Measurements from ENCODE around the gene THSD7B.

GRCh38 chr2:137262594-137262993 is 497.2 kb downstream of the THSD7B start:
- TF ChIP-seq POLR2AphosphoS5 (IDR thresholded peaks at IDR 0.05) (no peak), EZH2 (IDR thresholded peaks at IDR 0.05; ENCODE audit: borderline replicate concordance, insufficient read depth, low read length, poor library complexity, severe bottlenecking) (no peak), CTCF (IDR thresholded peaks at IDR 0.05; ENCODE audit: poor library complexity, severe bottlenecking) (no peak), REST (IDR thresholded peaks at IDR 0.05; ENCODE audit: borderline replicate concordance) (no peak), EP300 (conservative IDR thresholded peaks at IDR 0.05; ENCODE audit: poor library complexity, severe bottlenecking) (no peak), SMC3 (conservative IDR thresholded peaks at IDR 0.05; ENCODE audit: poor library complexity) (no peak), MXI1 (conservative IDR thresholded peaks at IDR 0.05; ENCODE audit: poor library complexity, severe bottlenecking) (no peak), TAF1 (IDR thresholded peaks at IDR 0.05; ENCODE audit: low read depth) (no peak), RAD21 (conservative IDR thresholded peaks at IDR 0.05) (no peak)
